SU-DHL-6 (cell line): ENCODE measurements around the gene AOAH.

ENCODE experiments used
- H2AFZ ChIP-seq: fragments of 200-600 bp; sonication (generic); 2 replicates; pipeline ENCODE4 v1.6.1; 2014; ENCODE audit warnings: low read depth, mild to moderate bottlenecking, moderate library complexity, mixed read lengths, antibody characterized with exemption, low read length; ENCODE audit not compliant: severe bottlenecking
- H3F3A ChIP-seq: fragments of 200-600 bp; shearing (Covaris generic); 2 replicates; pipeline ENCODE4 v1.6.0; 2016; ENCODE audit warnings: antibody characterized with exemption, mild to moderate bottlenecking; ENCODE audit not compliant: insufficient read depth
- H3K27ac ChIP-seq: fragments of 200-600 bp; sonication (generic); 2 replicates; pipeline ENCODE4 v1.5.1; 2016; ENCODE audit warnings: low read depth, mild to moderate bottlenecking, low read length, moderate library complexity, mixed read lengths
- H3K27me3 ChIP-seq: fragments of 200-600 bp; sonication (generic), shearing (Covaris generic); 2 replicates; pipeline ENCODE4 v1.6.0; 2014; ENCODE audit warnings: mild to moderate bottlenecking, low read length
- H3K36me3 ChIP-seq: fragments of 200-600 bp; sonication (generic); 2 replicates; pipeline ENCODE4 v1.6.1; 2014; ENCODE audit warnings: mild to moderate bottlenecking, low read length, mixed read lengths
- H3K4me2 ChIP-seq: fragments of 300-600, 200-600 bp; shearing (Covaris generic), sonication (generic); 2 replicates; pipeline ENCODE4 v1.6.0; 2014; ENCODE audit warnings: low read length, low read depth, mild to moderate bottlenecking; ENCODE audit not compliant: poor library complexity, severe bottlenecking
- H3K4me3 ChIP-seq: fragments of 200-600 bp; sonication (generic); 2 replicates; pipeline ENCODE4 v1.5.1; 2014; ENCODE audit warnings: antibody characterized with exemption, low read length, mild to moderate bottlenecking, mixed read lengths; ENCODE audit not compliant: insufficient read depth, poor library complexity, severe bottlenecking
- H3K79me2 ChIP-seq: fragments of 200-600 bp; sonication (generic); 2 replicates; pipeline ENCODE4 v1.6.1; 2014; ENCODE audit warnings: mild to moderate bottlenecking, low read length, moderate library complexity; ENCODE audit not compliant: insufficient read depth
- H3K9ac ChIP-seq: fragments of 200-600 bp; sonication (generic); 2 replicates; pipeline ENCODE4 v1.7.0; 2014; ENCODE audit warnings: mild to moderate bottlenecking, low read length
- H3K9me2 ChIP-seq: fragments of 200-600 bp; sonication (generic); replicated peaks from 2 replicates; pipeline ENCODE4 v1.6.1; 2014; ENCODE audit warnings: low read length; ENCODE audit not compliant: insufficient read depth
- H3K9me3 ChIP-seq: fragments of 200-600 bp; sonication (generic); 2 replicates; pipeline ENCODE4 v1.6.1; 2014; ENCODE audit warnings: low read length, mixed read lengths; ENCODE audit not compliant: insufficient read depth
- H4K20me1 ChIP-seq: fragments of 200-600 bp; sonication (generic); 2 replicates; pipeline ENCODE4 v1.6.1; 2014; ENCODE audit warnings: low read depth, mild to moderate bottlenecking, antibody characterized with exemption, low read length, moderate library complexity, mixed read lengths
- EZH2phosphoT487 ChIP-seq: fragments of 200-600 bp; sonication (generic), shearing (Covaris generic); conservative IDR thresholded peaks from 2 replicates; pipeline ENCODE4 v1.6.1; 2018; ENCODE audit warnings: mild to moderate bottlenecking, antibody characterized with exemption, low read length, moderate library complexity, mixed read lengths
- TF ChIP-seq, protein P1 (sequence below): fragments of 200-600 bp; sonication (generic); IDR thresholded peaks from one replicate; pipeline ENCODE4 v1.5.1; 2017; ENCODE audit warnings: antibody characterized with exemption, mild to moderate bottlenecking, low read length, moderate library complexity; ENCODE audit not compliant: insufficient read depth, poor library complexity, severe bottlenecking

AOAH gene

GRCh38 chr7:36663481-36663880 is 60.8 kb downstream of the AOAH start:
- no peak overlapping the region for H3K4me2 ChIP-seq
- H3F3A ChIP-seq: no peaks in the 10 kb centered on the region
- H3K9me2 ChIP-seq: no peaks in the 10 kb centered on the region
- H3K27me3 ChIP-seq: no peaks in the 10 kb centered on the region
- no peak overlapping the region for H2AFZ ChIP-seq
- no peak overlapping the region for H3K9ac ChIP-seq
- H3K27ac ChIP-seq: no peak overlapping the region
- no peaks in the 10 kb centered on the region for H3K9me3 ChIP-seq
- H4K20me1 ChIP-seq: no peaks in the 10 kb centered on the region
- no peaks in the 10 kb centered on the region for H3K36me3 ChIP-seq
- no peak overlapping the region for H3K4me3 ChIP-seq
- no peak for TF ChIP-seq EZH2phosphoT487
- TF ChIP-seq, protein P1, sequence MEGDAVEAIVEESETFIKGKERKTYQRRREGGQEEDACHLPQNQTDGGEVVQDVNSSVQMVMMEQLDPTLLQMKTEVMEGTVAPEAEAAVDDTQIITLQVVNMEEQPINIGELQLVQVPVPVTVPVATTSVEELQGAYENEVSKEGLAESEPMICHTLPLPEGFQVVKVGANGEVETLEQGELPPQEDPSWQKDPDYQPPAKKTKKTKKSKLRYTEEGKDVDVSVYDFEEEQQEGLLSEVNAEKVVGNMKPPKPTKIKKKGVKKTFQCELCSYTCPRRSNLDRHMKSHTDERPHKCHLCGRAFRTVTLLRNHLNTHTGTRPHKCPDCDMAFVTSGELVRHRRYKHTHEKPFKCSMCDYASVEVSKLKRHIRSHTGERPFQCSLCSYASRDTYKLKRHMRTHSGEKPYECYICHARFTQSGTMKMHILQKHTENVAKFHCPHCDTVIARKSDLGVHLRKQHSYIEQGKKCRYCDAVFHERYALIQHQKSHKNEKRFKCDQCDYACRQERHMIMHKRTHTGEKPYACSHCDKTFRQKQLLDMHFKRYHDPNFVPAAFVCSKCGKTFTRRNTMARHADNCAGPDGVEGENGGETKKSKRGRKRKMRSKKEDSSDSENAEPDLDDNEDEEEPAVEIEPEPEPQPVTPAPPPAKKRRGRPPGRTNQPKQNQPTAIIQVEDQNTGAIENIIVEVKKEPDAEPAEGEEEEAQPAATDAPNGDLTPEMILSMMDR: no peak
- no peaks in the 10 kb centered on the region for H3K79me2 ChIP-seq

DNA sequence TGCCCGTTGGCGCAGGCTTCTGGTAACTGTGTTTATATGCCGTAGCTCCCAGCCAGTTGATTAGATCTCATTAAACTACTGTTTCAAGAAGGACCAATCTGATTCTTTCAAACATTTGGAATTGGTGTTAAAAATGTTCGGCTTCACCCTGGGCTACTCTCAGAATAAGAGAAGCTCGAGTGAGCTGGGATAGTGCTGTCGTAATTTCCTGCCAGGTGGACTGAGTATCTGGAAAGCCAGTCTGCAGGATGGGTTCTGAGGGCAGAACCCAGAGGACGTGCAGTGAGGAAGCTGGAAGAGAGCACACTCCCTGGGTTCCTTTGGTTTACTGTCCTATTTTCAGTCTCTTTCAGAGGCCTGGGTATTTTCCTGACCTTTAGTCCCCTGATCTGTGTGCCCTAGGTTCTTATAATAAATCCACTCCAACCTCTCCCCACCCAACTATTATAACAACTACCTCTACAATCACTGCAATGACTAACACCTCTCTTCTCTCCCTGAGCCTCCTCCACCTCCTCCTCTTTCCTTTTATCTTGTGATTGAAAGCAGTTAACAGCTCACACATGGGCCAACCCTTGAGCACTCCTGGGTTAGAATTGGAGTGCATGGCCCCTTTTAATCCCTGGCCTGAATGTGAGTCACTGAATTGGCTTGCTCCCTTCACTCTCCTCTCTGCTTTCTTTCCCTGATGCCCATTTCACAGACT is 63.0 kb downstream of the AOAH start:
- Histone ChIP-seq H3K27ac (no peak overlapping the region), H3K9me3 (no peaks in the 10 kb centered on the region), H3K79me2 (no peaks in the 10 kb centered on the region), H3K4me2 (no peak overlapping the region), H4K20me1 (no peaks in the 10 kb centered on the region), H3K36me3 (no peaks in the 10 kb centered on the region), H3K9ac (no peak overlapping the region), H3F3A (no peaks in the 10 kb centered on the region), H3K27me3 (no peaks in the 10 kb centered on the region), H3K4me3 (no peak overlapping the region), H3K9me2 (no peaks in the 10 kb centered on the region), H2AFZ (no peak overlapping the region)
- no peak for TF ChIP-seq EZH2phosphoT487
- TF ChIP-seq, protein P1: no peak

- Histone ChIP-seq H3K4me3 (no peak overlapping the region), H3F3A (no peaks in the 10 kb centered on the region), H3K27ac (no peak overlapping the region), H3K9me2 (no peaks in the 10 kb centered on the region), H3K9me3 (no peaks in the 10 kb centered on the region), H3K4me2 (no peak overlapping the region), H3K27me3 (no peaks in the 10 kb centered on the region), H2AFZ (no peak overlapping the region), H3K9ac (no peak overlapping the region), H4K20me1 (no peaks in the 10 kb centered on the region), H3K36me3 (no peaks in the 10 kb centered on the region), H3K79me2 (no peaks in the 10 kb centered on the region)
- TF ChIP-seq, protein P1: no peak
- TF ChIP-seq EZH2phosphoT487: no peak
Measured at GRCh38 chr7:36659638-36660341, 64.5 kb downstream of the AOAH start.
